GM18519 (cell line): ENCODE data around the gene ATP2B1.
"Not testable (repeated sequence)": the region's sequence is repeated elsewhere in the genome, so short reads cannot be mapped to it uniquely, and the experiment has no call there.

Experiments used
- ATAC-seq: cut with Tn5 transposase; IDR thresholded peaks from one replicate; pipeline ENCODE4 v1.9.1; 2021; ENCODE audit warnings: mild to moderate bottlenecking, moderate library complexity; ENCODE audit not compliant: unreplicated experiment, low FRiP score

Gene ATP2B1

GRCh38 chr12:89717759-89718523, 9.3 kb upstream of the ATP2B1 start:
- ATAC-seq, result no peak

- no peak for ATAC-seq
Observed at GRCh38 chr12:89712706-89713105, 4.1 kb upstream of the ATP2B1 start.

- ATAC-seq, result no peak
Observed at GRCh38 chr12:89710873-89711750, 2.5 kb upstream of the ATP2B1 start.

GRCh38 chr12:89709995-89710872, 1.6 kb upstream of the ATP2B1 start:
- no peak for ATAC-seq

- ATAC-seq, result peak; percentile 54
Observed at GRCh38 chr12:89709157-89709994, 738 bp upstream of the ATP2B1 start.

GRCh38 chr12:89707703-89708564, 704 bp downstream of the ATP2B1 start:
- ATAC-seq, result no peak

- no peak for ATAC-seq
Observed at GRCh38 chr12:89706986-89707702, 1.5 kb downstream of the ATP2B1 start.

- ATAC-seq, result no peak
Observed at GRCh38 chr12:89706551-89706950, 2.1 kb downstream of the ATP2B1 start.

GRCh38 chr12:89704457-89704856, 4.2 kb downstream of the ATP2B1 start:
- no peak for ATAC-seq

- no peak for ATAC-seq
Observed at GRCh38 chr12:89703768-89704167, 4.9 kb downstream of the ATP2B1 start.

- ATAC-seq, result no peak
Observed at GRCh38 chr12:89702503-89702902, 6.1 kb downstream of the ATP2B1 start.

- ATAC-seq, result no peak
Observed at GRCh38 chr12:89701606-89702206, 6.9 kb downstream of the ATP2B1 start.

- no peak for ATAC-seq
Observed at GRCh38 chr12:89700191-89700810, 8.3 kb downstream of the ATP2B1 start.

GRCh38 chr12:89698607-89699006, 10.0 kb downstream of the ATP2B1 start:
- no peak for ATAC-seq

GRCh38 chr12:89697728-89698127, 10.9 kb downstream of the ATP2B1 start:
- ATAC-seq, result not testable (repeated sequence)

- ATAC-seq, result no peak
Observed at GRCh38 chr12:89697296-89697695, 11.3 kb downstream of the ATP2B1 start.

GRCh38 chr12:89695830-89696229, 12.8 kb downstream of the ATP2B1 start:
- no peak for ATAC-seq
